HG02571 (cell line): ENCODE measurements around the gene PNPT1.
"Not testable (repeated sequence)": the region's sequence is repeated elsewhere in the genome, so short reads cannot be mapped to it uniquely, and the experiment has no call there.

ENCODE experiments used
- ATAC-seq: cut with Tn5 transposase; IDR thresholded peaks from one replicate; pipeline ENCODE4 v1.9.1; 2021; ENCODE audit warnings: mild to moderate bottlenecking, moderate library complexity; ENCODE audit not compliant: unreplicated experiment

Gene PNPT1

GRCh38 chr2:55693181-55694125, at the start of gene PNPT1:
PNPT1 (minus strand) TSS chr2:55693844; CDS start chr2:55693823, 21 bp downstream.
- ATAC-seq, result peak; percentile 100

- no peak for ATAC-seq
Observed at GRCh38 chr2:55742996-55743395, 49.4 kb upstream of the PNPT1 start.

GRCh38 chr2:55736019-55736536, 42.4 kb upstream of the PNPT1 start:
- ATAC-seq, result not testable (repeated sequence)

GRCh38 chr2:55734726-55735125, 41.1 kb upstream of the PNPT1 start:
- ATAC-seq, result no peak

GRCh38 chr2:55733335-55733734, 39.7 kb upstream of the PNPT1 start:
- no peak for ATAC-seq

GRCh38 chr2:55732854-55733253, 39.2 kb upstream of the PNPT1 start:
- ATAC-seq, result no peak

GRCh38 chr2:55729136-55729685, 35.6 kb upstream of the PNPT1 start:
- no peak for ATAC-seq

- ATAC-seq, result no peak
Observed at GRCh38 chr2:55721596-55722215, 28.1 kb upstream of the PNPT1 start.

- no peak for ATAC-seq
Observed at GRCh38 chr2:55720417-55720816, 26.8 kb upstream of the PNPT1 start.

GRCh38 chr2:55719852-55720251, 26.2 kb upstream of the PNPT1 start:
- ATAC-seq, result no peak

- no peak for ATAC-seq
Observed at GRCh38 chr2:55718165-55719008, 24.7 kb upstream of the PNPT1 start.

GRCh38 chr2:55715626-55716025, 22.0 kb upstream of the PNPT1 start:
- ATAC-seq, result no peak

GRCh38 chr2:55715178-55715577, 21.5 kb upstream of the PNPT1 start:
- ATAC-seq, result not testable (repeated sequence)

- no peak for ATAC-seq
Observed at GRCh38 chr2:55712477-55713060, 18.9 kb upstream of the PNPT1 start.

- no peak for ATAC-seq
Observed at GRCh38 chr2:55710025-55710424, 16.4 kb upstream of the PNPT1 start.

GRCh38 chr2:55707751-55708150, 14.1 kb upstream of the PNPT1 start:
- no peak for ATAC-seq

- ATAC-seq, result not testable (repeated sequence)
Observed at GRCh38 chr2:55706258-55706657, 12.6 kb upstream of the PNPT1 start.

GRCh38 chr2:55705027-55705653, 11.5 kb upstream of the PNPT1 start:
- no peak for ATAC-seq

- ATAC-seq, result no peak
Observed at GRCh38 chr2:55703350-55703749, 9.7 kb upstream of the PNPT1 start.

- peak; percentile 6 for ATAC-seq
Observed at GRCh38 chr2:55692740-55693139, 904 bp downstream of the PNPT1 start.
